Measurements from ENCODE around the gene GFPT2.
A peak's percentile ranks its signal among the peaks of the same experiment; 100 is the strongest.

The GFPT2 gene

GRCh38 chr5:180378438-180379344 lies 25.6 kb upstream of the GFPT2 start:
- DNase-seq = no peak

GRCh38 chr5:180377556-180378197 lies 24.5 kb upstream of the GFPT2 start:
- DNase-seq = no peak

GRCh38 chr5:180376511-180376910 lies 23.4 kb upstream of the GFPT2 start:
- no peak for DNase-seq

GRCh38 chr5:180375955-180376354 lies 22.8 kb upstream of the GFPT2 start:
- no peak for DNase-seq

- no peak for DNase-seq
These were observed 22.2 kb upstream of the GFPT2 start for GRCh38 chr5:180375291-180375690.

- DNase-seq = no peak
These were observed 20.7 kb upstream of the GFPT2 start for GRCh38 chr5:180373870-180374269.

GRCh38 chr5:180373454-180373853 lies 20.3 kb upstream of the GFPT2 start:
- DNase-seq = no peak

GRCh38 chr5:180371949-180372348 lies 18.8 kb upstream of the GFPT2 start:
- DNase-seq = no peak

- no peak for DNase-seq
These were observed 17.9 kb upstream of the GFPT2 start for GRCh38 chr5:180370861-180371641.

GRCh38 chr5:180367991-180368390 lies 14.9 kb upstream of the GFPT2 start:
- no peak for DNase-seq

- DNase-seq = no peak
These were observed 14.2 kb upstream of the GFPT2 start for GRCh38 chr5:180367300-180367699.

GRCh38 chr5:180366326-180366725 lies 13.2 kb upstream of the GFPT2 start:
- DNase-seq = no peak

- no peak for DNase-seq
These were observed 12.7 kb upstream of the GFPT2 start for GRCh38 chr5:180365829-180366228.

GRCh38 chr5:180364306-180364856 lies 11.2 kb upstream of the GFPT2 start:
- no peak for DNase-seq

GRCh38 chr5:180360078-180360957 lies 7.2 kb upstream of the GFPT2 start:
- no peak for DNase-seq

- no peak for DNase-seq
These were observed 5.6 kb upstream of the GFPT2 start for GRCh38 chr5:180358694-180359093.

- no peak for DNase-seq
These were observed 5.0 kb upstream of the GFPT2 start for GRCh38 chr5:180358179-180358578.

GRCh38 chr5:180354966-180355365 lies 1.8 kb upstream of the GFPT2 start:
- DNase-seq = no peak

GRCh38 chr5:180353980-180354452 lies 880 bp upstream of the GFPT2 start:
- no peak for DNase-seq

GRCh38 chr5:180352116-180353047 lies 754 bp downstream of the GFPT2 start:
- peak; percentile 44 for DNase-seq
